ENCODE results near the gene EPN2.

DNA sequence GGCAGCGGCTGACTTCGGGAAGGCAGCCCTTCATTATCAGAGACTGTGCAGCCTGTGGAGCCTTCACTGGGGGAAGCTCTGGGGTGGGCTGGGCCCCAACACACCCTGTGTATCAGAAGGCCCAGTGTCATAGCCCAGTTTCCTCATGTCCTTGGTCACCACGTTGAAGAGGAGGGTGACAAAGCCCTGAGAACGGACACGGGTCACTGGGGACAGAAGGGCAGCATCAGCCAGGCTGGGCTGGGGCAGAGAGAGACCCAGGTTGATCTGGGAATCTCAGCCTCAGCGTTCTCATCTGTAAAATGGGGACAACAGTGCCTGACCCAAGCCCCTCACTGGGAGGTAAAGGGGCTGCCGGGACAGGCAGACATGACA lies 106.1 kb downstream of the EPN2 start:
- no peak for TF ChIP-seq STAT1 (IDR thresholded peaks at IDR 0.05; ENCODE audit: unreplicated experiment)
- TF ChIP-seq, protein P1, sequence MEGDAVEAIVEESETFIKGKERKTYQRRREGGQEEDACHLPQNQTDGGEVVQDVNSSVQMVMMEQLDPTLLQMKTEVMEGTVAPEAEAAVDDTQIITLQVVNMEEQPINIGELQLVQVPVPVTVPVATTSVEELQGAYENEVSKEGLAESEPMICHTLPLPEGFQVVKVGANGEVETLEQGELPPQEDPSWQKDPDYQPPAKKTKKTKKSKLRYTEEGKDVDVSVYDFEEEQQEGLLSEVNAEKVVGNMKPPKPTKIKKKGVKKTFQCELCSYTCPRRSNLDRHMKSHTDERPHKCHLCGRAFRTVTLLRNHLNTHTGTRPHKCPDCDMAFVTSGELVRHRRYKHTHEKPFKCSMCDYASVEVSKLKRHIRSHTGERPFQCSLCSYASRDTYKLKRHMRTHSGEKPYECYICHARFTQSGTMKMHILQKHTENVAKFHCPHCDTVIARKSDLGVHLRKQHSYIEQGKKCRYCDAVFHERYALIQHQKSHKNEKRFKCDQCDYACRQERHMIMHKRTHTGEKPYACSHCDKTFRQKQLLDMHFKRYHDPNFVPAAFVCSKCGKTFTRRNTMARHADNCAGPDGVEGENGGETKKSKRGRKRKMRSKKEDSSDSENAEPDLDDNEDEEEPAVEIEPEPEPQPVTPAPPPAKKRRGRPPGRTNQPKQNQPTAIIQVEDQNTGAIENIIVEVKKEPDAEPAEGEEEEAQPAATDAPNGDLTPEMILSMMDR (conservative IDR thresholded peaks at IDR 0.05; ENCODE audit: low read depth in 2 of 2), result no peak
- TF ChIP-seq, protein P2, sequence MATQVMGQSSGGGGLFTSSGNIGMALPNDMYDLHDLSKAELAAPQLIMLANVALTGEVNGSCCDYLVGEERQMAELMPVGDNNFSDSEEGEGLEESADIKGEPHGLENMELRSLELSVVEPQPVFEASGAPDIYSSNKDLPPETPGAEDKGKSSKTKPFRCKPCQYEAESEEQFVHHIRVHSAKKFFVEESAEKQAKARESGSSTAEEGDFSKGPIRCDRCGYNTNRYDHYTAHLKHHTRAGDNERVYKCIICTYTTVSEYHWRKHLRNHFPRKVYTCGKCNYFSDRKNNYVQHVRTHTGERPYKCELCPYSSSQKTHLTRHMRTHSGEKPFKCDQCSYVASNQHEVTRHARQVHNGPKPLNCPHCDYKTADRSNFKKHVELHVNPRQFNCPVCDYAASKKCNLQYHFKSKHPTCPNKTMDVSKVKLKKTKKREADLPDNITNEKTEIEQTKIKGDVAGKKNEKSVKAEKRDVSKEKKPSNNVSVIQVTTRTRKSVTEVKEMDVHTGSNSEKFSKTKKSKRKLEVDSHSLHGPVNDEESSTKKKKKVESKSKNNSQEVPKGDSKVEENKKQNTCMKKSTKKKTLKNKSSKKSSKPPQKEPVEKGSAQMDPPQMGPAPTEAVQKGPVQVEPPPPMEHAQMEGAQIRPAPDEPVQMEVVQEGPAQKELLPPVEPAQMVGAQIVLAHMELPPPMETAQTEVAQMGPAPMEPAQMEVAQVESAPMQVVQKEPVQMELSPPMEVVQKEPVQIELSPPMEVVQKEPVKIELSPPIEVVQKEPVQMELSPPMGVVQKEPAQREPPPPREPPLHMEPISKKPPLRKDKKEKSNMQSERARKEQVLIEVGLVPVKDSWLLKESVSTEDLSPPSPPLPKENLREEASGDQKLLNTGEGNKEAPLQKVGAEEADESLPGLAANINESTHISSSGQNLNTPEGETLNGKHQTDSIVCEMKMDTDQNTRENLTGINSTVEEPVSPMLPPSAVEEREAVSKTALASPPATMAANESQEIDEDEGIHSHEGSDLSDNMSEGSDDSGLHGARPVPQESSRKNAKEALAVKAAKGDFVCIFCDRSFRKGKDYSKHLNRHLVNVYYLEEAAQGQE (IDR thresholded peaks at IDR 0.05; ENCODE audit: unreplicated experiment), result no peak
